ENCODE data around the gene ERC2.
"Not testable (repeated sequence)": the region's sequence is repeated elsewhere in the genome, so short reads cannot be mapped to it uniquely, and the experiment has no call there.

Gene ERC2

GRCh38 chr3:55858302-55858701 is 610.0 kb downstream of the ERC2 start:
- no peak for DNase-seq (ENCODE audit: low read depth in 2 of 3, low spot score in 2 of 3)

DNA sequence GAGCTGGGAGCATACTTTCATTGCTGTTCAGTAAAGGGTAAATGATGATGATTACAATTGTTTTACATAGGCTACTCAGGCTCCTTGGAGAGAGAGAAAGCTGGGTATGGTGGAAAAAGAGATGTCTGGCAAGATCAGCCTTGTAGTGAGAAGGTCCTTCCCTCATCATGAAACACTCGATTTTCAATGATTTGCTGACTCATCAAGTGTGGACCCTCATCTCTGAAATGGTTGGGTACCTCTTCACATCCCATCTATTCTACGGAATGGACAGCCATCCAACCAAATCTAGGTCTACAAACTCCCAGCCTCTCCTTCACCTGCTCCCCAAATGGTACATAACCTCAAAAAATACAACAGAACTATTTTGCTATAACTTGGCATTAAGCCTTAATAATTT is 610.6 kb downstream of the ERC2 start:
- DNase-seq (ENCODE audit: low read depth in 2 of 3, low spot score in 2 of 3) = no peak

GRCh38 chr3:55855311-55855710 is 613.0 kb downstream of the ERC2 start:
- no peak for DNase-seq (ENCODE audit: low read depth in 2 of 3, low spot score in 2 of 3)

- no peak for DNase-seq (ENCODE audit: low read depth in 2 of 3, low spot score in 2 of 3)
Measured at GRCh38 chr3:55854494-55854893, 613.8 kb downstream of the ERC2 start.

DNA sequence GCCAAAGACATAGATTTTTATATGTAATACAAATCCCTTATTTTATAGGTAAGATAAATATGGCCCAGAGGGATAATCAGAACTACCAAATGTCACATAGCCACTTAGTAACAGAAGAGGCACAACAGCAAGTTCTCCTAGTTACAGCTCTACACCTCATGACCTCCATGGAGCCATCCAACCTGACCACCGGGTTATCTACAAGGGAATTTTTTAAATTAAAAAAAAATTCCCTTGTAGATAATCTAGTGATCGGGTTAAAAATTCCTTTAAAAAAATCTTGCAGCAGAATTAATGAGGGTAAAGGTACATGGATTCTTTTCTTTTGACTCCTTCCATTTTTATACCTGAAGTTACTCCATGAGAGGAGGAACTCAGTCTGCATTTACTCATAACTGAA is 615.9 kb downstream of the ERC2 start:
- no peak for DNase-seq (ENCODE audit: low read depth in 2 of 3, low spot score in 2 of 3)

- DNase-seq (ENCODE audit: low read depth in 2 of 3, low spot score in 2 of 3) = no peak
Measured at GRCh38 chr3:55842204-55842603, 626.1 kb downstream of the ERC2 start.

DNA sequence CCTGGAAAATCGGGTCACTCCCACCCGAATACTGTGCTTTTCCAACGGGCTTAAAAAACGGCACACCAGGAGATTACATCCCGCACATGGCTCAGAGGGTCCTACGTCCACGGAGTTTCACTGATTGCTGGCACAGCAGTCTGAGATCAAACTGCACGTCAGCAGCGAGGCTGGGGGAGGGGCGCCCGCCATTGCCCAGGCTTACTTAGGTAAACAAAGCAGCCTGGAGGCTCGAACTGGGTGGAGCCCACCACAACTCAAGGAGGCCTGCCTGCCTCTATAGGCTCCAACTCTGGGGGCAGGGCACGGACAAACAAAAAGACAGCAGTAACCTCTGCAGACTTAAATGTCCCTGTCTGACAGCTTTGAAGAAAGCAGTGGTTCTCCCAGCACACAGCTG is 636.4 kb downstream of the ERC2 start:
- DNase-seq (ENCODE audit: low read depth in 2 of 3, low spot score in 2 of 3) = not testable (repeated sequence)

- DNase-seq (ENCODE audit: low read depth in 2 of 3, low spot score in 2 of 3) = no peak
Measured at GRCh38 chr3:55828712-55829111, 639.6 kb downstream of the ERC2 start.

- no peak for DNase-seq (ENCODE audit: low read depth in 2 of 3, low spot score in 2 of 3)
Measured at GRCh38 chr3:55827786-55828185, 640.5 kb downstream of the ERC2 start.

DNA sequence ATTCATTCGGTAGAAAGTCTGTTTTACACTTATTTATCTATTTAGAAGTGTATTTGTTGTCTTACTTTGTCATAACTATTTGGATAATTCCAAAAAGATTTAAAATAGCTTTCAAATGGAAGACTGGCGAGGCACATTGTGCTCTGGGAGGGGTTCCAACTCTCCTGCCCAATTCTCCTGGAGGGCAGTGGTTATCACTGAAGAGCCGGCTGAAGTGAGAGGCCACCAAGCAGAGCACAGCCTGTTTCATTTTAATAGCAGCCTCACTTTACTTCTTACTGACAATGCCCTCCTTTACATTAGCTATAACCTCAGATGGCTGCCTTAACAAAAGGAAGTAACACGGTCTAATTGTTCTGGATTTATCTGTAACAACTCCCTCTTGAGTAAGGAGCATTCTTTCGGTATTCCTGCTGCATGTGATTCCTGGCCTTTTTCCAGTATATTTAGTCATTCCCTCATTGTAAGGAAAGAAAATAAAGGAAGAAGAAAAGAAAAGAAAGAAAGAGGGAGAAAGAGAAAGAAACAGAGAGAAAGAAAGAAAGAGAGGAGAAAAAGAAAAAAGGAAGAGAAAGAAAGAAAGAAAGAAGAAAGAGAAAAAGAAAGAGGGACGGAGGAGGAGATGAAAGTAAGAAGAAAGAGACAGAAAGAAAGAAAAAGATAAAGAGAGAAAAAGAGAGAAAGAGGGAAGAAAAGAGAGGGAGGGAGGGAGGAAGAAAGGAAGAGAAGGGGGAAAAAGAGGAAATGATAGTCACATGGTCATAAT is 641.4 kb downstream of the ERC2 start:
- no peak for DNase-seq (ENCODE audit: low read depth in 2 of 3, low spot score in 2 of 3)

DNA sequence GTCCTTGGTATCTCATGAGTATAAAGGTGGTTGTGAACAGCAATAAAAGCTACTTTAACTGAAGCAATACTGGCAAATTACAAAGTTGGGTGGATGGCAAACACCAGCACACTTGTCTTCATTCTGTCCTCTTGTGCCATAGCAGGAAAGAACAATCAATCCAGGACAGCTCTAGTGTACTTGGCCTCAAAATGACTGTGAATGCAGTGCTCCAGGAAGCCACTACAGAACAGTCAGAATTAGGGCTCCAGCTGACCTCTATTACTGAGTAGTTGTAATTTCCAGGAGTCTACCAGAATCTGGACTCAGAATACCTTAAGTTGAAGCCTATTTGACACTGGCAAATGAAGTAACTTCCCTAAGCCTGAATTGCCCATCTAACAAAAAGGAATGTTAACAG is 642.2 kb downstream of the ERC2 start:
- no peak for DNase-seq (ENCODE audit: low read depth in 2 of 3, low spot score in 2 of 3)

GRCh38 chr3:55824406-55824805 is 643.9 kb downstream of the ERC2 start:
- DNase-seq (ENCODE audit: low read depth in 2 of 3, low spot score in 2 of 3) = no peak

DNA sequence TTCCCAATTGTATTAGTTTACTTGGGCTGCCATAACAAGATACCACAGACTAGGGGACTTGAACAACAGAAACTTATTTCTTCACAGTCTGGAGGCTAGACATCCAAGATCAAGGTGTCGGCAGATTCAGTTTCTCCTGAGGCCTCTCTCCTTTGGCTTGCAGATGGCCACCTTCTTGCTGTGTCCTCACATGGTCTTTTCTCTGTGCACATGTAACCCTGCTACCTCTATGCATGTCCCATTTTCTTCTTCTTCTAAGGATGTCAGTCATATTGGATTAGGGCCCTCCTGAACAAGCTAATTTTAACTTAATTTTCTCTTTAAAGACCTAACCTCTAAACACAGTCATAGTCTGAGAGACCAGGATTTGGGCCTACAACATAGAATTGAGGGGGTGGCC is 644.4 kb downstream of the ERC2 start:
- no peak for DNase-seq (ENCODE audit: low read depth in 2 of 3, low spot score in 2 of 3)

GRCh38 chr3:55823001-55823400 is 645.3 kb downstream of the ERC2 start:
- no peak for DNase-seq (ENCODE audit: low read depth in 2 of 3, low spot score in 2 of 3)

DNA sequence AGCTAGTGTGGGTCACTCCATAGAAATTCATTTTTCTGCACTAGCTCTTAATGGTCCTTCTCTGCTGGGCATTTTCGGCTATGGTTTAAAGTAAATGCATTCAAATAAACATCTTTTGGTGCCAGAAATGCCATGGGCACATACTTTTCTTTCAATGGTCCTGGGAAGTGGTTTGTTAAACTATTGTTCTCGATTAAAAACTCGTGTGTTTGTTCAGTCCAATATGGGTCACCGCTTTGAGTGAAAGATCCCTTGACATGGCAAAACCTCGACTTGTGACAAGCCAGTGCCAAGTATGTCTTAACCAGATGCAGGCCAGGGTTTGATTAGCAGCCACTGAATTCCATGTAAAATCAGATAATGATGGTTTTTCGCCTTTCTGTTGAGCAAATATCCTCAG is 649.3 kb downstream of the ERC2 start:
- DNase-seq (ENCODE audit: low read depth in 2 of 3, low spot score in 2 of 3) = no peak

DNA sequence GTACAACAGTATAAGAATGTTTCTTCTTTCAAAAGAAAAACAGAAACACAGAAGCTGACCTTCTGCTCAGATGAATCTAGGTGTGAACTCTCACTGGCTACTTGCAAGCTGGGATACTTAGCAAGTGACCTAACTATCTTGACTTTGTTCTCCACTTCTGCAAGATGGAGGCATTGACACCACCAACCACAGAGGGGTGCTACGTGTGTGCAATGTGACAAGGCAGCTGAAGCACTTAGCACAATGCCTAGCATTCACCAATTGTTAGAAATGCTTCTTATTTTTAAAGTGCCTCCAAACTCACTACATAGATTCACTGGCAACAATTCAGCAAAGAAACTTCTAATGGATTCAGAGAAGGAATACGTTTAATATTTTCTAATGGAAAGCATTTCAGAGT is 649.8 kb downstream of the ERC2 start:
- DNase-seq (ENCODE audit: low read depth in 2 of 3, low spot score in 2 of 3) = no peak

DNA sequence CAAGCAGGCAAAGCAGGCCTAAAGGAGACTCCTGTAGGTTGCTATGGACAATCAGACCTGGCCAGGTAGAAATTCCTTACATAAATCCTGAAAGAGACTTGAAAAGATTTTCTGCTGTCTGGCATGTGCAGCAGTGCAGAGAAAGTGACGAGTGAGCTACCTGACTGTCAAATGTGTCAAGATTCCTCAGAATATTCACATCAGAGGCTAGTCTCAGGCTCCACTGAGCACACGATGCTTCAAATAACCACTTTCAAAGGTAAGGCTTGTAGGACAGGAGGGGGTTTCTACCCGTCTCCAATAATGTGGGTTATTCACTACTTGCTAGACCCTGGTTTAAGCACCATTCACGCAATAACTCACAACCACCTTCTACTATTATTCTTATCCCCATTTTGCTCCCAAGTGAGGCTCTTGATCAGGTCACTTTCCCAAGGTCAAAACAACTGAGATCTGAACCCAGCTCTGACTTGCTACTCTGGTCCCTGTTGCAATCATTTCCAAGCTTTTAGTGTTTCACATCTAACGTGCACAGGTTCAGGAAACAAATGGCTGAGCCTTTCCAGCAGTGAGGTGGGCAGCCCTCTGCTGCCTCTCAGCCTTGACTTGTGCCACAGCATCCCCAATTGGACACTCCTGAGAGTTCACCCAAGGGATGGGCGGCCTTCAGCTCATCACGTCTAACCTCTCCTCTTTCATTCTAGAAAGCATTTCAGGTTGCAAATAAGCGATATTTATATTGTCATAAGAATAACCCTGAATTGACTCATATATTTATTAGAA is 651.3 kb downstream of the ERC2 start:
- DNase-seq (ENCODE audit: low read depth in 2 of 3, low spot score in 2 of 3) = no peak

DNA sequence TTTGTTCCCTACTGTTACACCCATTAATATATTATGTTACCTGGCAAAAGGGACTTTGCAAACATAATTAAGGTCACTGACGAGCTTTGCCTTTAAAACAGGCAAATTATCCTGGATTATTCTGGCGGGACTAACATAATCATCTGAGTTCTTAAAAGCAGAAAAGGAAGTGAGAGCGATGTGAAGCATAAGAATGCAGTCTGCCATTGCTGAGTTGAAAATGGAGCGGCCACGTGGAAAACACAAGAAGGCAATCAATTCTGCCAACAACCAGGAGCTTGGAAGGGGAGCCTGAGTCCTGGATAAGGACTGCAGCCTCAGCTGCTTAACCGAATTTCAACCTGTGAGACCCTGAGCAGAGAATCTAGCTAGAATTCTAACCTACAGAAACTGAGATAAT is 653.0 kb downstream of the ERC2 start:
- no peak for DNase-seq (ENCODE audit: low read depth in 2 of 3, low spot score in 2 of 3)

- DNase-seq (ENCODE audit: low read depth in 2 of 3, low spot score in 2 of 3) = no peak
Measured at GRCh38 chr3:55813268-55814097, 654.8 kb downstream of the ERC2 start.

DNA sequence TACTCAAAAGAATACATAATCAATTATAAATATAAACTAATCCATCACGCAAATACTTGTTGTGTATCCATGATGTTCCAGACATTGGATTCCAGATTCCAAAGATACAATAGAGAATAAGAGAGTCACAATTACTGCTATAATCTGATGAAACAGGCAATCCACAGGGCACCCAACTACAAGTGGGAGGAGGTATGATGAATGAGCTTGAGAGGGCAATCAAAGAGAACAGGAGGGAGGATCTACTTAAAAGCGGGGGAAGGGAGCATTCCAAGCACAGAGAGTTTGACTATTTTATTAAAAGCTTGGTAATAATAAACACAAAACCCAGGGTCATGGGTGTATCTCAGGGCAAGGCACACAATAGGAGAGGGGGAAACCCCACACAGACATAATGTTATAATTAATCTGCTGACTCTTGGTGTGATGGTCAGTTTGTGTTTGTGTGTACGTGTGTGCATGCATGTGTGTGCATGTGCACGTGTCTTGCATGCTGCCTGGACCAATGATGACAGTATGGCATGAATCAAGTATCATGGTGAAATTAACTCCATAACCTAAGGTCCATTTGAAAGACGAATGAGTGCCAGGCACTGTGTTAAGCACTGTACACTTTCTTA is 655.8 kb downstream of the ERC2 start:
- no peak for DNase-seq (ENCODE audit: low read depth in 2 of 3, low spot score in 2 of 3)

GRCh38 chr3:55807210-55807609 is 661.1 kb downstream of the ERC2 start:
- no peak for DNase-seq (ENCODE audit: low read depth in 2 of 3, low spot score in 2 of 3)

All from activated CD8-positive, alpha-beta memory T cell treated with anti-CD3 and anti-CD28 coated beads for 48 hours (primary cell).